NCI-H2081 (cell line): Measurements from ENCODE around the gene MVP.
"Not testable (repeated sequence)": the region's sequence is repeated elsewhere in the genome, so short reads cannot be mapped to it uniquely, and the experiment has no call there.

Experiments used
- DNase-seq, 2 experiments: peaks; one replicate each; lab custom pipeline; 2025; lab: John Stamatoyannopoulos, UW

Gene MVP

GRCh38 chr16:29815032-29815721 lies 5.1 kb upstream of the MVP start:
- DNase-seq, result peak; percentile 58 to 65

GRCh38 chr16:29815793-29816693 lies 4.2 kb upstream of the MVP start, which contains the start of gene PAGR1:
PAGR1 (plus strand) TSS chr16:29816152; CDS start chr16:29816526, 374 bp downstream.
- peak; percentile 96 to 97 for DNase-seq

GRCh38 chr16:29816694-29817441 lies 3.4 kb upstream of the MVP start:
- peak; percentile 28 to 71 for DNase-seq

- no peak for DNase-seq
Measured at GRCh38 chr16:29818082-29818481, 2.2 kb upstream of the MVP start.

GRCh38 chr16:29819506-29819905 lies 756 bp upstream of the MVP start:
- DNase-seq, result no peak

- no peak for DNase-seq
Measured at GRCh38 chr16:29820730-29821642, 724 bp downstream of the MVP start.

GRCh38 chr16:29821643-29822115 lies 1.4 kb downstream of the MVP start:
- no peak for DNase-seq

GRCh38 chr16:29824589-29825144 lies 4.4 kb downstream of the MVP start:
- DNase-seq, result no peak

- DNase-seq, result no peak
Measured at GRCh38 chr16:29825145-29826044, 5.1 kb downstream of the MVP start.

GRCh38 chr16:29826342-29826695 lies 6.1 kb downstream of the MVP start:
- no peak for DNase-seq

GRCh38 chr16:29830774-29831173 lies 10.5 kb downstream of the MVP start:
- DNase-seq, result no peak

- no peak for DNase-seq
Measured at GRCh38 chr16:29831490-29831889, 11.2 kb downstream of the MVP start.

- DNase-seq, result not testable (repeated sequence)
Measured at GRCh38 chr16:29833219-29833618, 13.0 kb downstream of the MVP start.

GRCh38 chr16:29834079-29834478 lies 13.8 kb downstream of the MVP start:
- DNase-seq, result no peak

- DNase-seq, result no peak
Measured at GRCh38 chr16:29835926-29836325, 15.7 kb downstream of the MVP start.

GRCh38 chr16:29836623-29837022 lies 16.4 kb downstream of the MVP start:
- no peak for DNase-seq

- no peak for DNase-seq
Measured at GRCh38 chr16:29837841-29838240, 17.6 kb downstream of the MVP start.

- no peak for DNase-seq
Measured at GRCh38 chr16:29839822-29840221, 19.6 kb downstream of the MVP start.

GRCh38 chr16:29840240-29840639 lies 20.0 kb downstream of the MVP start:
- DNase-seq, result no peak

GRCh38 chr16:29841631-29842030 lies 21.4 kb downstream of the MVP start:
- no peak for DNase-seq
